ENCODE measurements around the gene GUCA1A. TPM values are rescaled to one million over a fixed set of nuclear protein-coding genes. Genes with fewer than 3 reads are reported as not detected.
A peak's percentile ranks its signal among the peaks of the same experiment; 100 is the strongest.
"Not testable (repeated sequence)": the region's sequence is repeated elsewhere in the genome, so short reads cannot be mapped to it uniquely, and the experiment has no call there.

Gene GUCA1A
- polyA plus RNA-seq, 1 experiment: 1.5 TPM

GRCh38 chr6:42210551-42210950, 37.4 kb downstream of the GUCA1A start:
- no peak for DNase-seq (ENCODE audit: low read depth, low spot score)
- Histone ChIP-seq H3K27ac (ENCODE audit: low read depth, low read length) (no peak overlapping the region), H3K9me3 (ENCODE audit: control insufficient read depth, insufficient read depth, low read length) (no peaks in the 10 kb centered on the region), H3K27me3 (ENCODE audit: control insufficient read depth, insufficient read depth, low read length) (no peaks in the 10 kb centered on the region), H3K4me3 (ENCODE audit: low read depth, low read length) (no peak overlapping the region)
- TF ChIP-seq CTCF (IDR thresholded peaks at IDR 0.05; ENCODE audit: low read depth, low read length): no peak
- ChIA-PET POLR2A (no interaction called here), CTCF (interaction anchor here (1.9 kb wide), 1 partner anchor 337 kb away, joined by 12 read pairs; no protein-coding TSS in a partner anchor)

GRCh38 chr6:42211726-42212125, 38.6 kb downstream of the GUCA1A start:
- H3K4me3 ChIP-seq (ENCODE audit: low read depth, low read length): no peak overlapping the region
- no peak for DNase-seq (ENCODE audit: low read depth, low spot score)
- no peak for TF ChIP-seq CTCF (IDR thresholded peaks at IDR 0.05; ENCODE audit: low read depth, low read length)
- H3K9me3 ChIP-seq (ENCODE audit: control insufficient read depth, insufficient read depth, low read length): no peaks in the 10 kb centered on the region
- CTCF ChIA-PET: interaction anchor here (1.9 to 6.6 kb wide), 2 partner anchors 132 to 336 kb away, joined by 12 to 172 read pairs; no protein-coding TSS in a partner anchor
- H3K27me3 ChIP-seq (ENCODE audit: control insufficient read depth, insufficient read depth, low read length): no peaks in the 10 kb centered on the region
- POLR2A ChIA-PET: no interaction called here
- H3K27ac ChIP-seq (ENCODE audit: low read depth, low read length): no peak overlapping the region

GRCh38 chr6:42212442-42212841, 39.3 kb downstream of the GUCA1A start:
- Histone ChIP-seq H3K27me3 (ENCODE audit: control insufficient read depth, insufficient read depth, low read length) (no peaks in the 10 kb centered on the region), H3K4me3 (ENCODE audit: low read depth, low read length) (no peak overlapping the region), H3K27ac (ENCODE audit: low read depth, low read length) (no peak overlapping the region), H3K9me3 (ENCODE audit: control insufficient read depth, insufficient read depth, low read length) (no peaks in the 10 kb centered on the region)
- CTCF ChIA-PET: interaction anchor here (1.9 to 6.6 kb wide), 3 partner anchors 133 to 335 kb away, joined by 12 to 172 read pairs (median 99); no protein-coding TSS in a partner anchor
- TF ChIP-seq CTCF (IDR thresholded peaks at IDR 0.05; ENCODE audit: low read depth, low read length): no peak
- no peak for DNase-seq (ENCODE audit: low read depth, low spot score)
- POLR2A ChIA-PET: no interaction called here

GRCh38 chr6:42216495-42216894, 43.3 kb downstream of the GUCA1A start:
- H3K27ac ChIP-seq (ENCODE audit: low read depth, low read length); H3K27me3 ChIP-seq (ENCODE audit: control insufficient read depth, insufficient read depth, low read length); DNase-seq (ENCODE audit: low read depth, low spot score); POLR2A ChIA-PET; H3K9me3 ChIP-seq (ENCODE audit: control insufficient read depth, insufficient read depth, low read length): not testable (repeated sequence)
- peak overlapping the region; percentile 95 for H3K4me3 ChIP-seq (ENCODE audit: low read depth, low read length)
- CTCF ChIA-PET: interaction anchor here (0.6 to 6.6 kb wide), 8 partner anchors 14 to 353 kb away, joined by 3 to 172 read pairs (median 3); no protein-coding TSS in a partner anchor

GRCh38 chr6:42217157-42217518, 44.0 kb downstream of the GUCA1A start:
- ChIA-PET CTCF (interaction anchor here (0.6 to 6.6 kb wide), 7 partner anchors 15 to 352 kb away, joined by 3 to 172 read pairs (median 3); no protein-coding TSS in a partner anchor), POLR2A (interaction anchor here (0.6 kb wide), 2 partner anchors 27 to 347 kb away, joined by 3 to 6 read pairs; no protein-coding TSS in a partner anchor)
- no peak overlapping the region for H3K27ac ChIP-seq (ENCODE audit: low read depth, low read length)
- no peaks in the 10 kb centered on the region for H3K9me3 ChIP-seq (ENCODE audit: control insufficient read depth, insufficient read depth, low read length)
- no peak for DNase-seq (ENCODE audit: low read depth, low spot score)
- TF ChIP-seq CTCF (IDR thresholded peaks at IDR 0.05; ENCODE audit: low read depth, low read length): no peak
- no peaks in the 10 kb centered on the region for H3K27me3 ChIP-seq (ENCODE audit: control insufficient read depth, insufficient read depth, low read length)
- H3K4me3 ChIP-seq (ENCODE audit: low read depth, low read length): peak overlapping the region; percentile 95

Measured in AG04450 (cell line).